Neural progenitor cell (in vitro differentiated cells): ENCODE data around the gene AP2A1. TPM values are rescaled to one million over a fixed set of nuclear protein-coding genes. Genes with fewer than 3 reads are reported as not detected.
A peak's percentile ranks its signal among the peaks of the same experiment; 100 is the strongest.

Source experiments
- DNase-seq: peaks from one replicate; pipeline ENCODE4 v3.0.0-alpha.2; 2016; ENCODE audit warnings: low spot score
- H2AFZ ChIP-seq: fragments of 200-600 bp; sonication (generic); replicated peaks from 2 replicates; pipeline ENCODE4 v1.6.1; 2016; ENCODE audit warnings: antibody characterized with exemption
- H3F3A ChIP-seq: fragments of 200-600 bp; sonication (generic); 2 replicates; pipeline ENCODE4 v1.6.1; 2016; ENCODE audit warnings: antibody characterized with exemption, low read depth
- H3K27ac ChIP-seq: fragments of 200-600 bp; sonication (generic); 2 replicates; pipeline ENCODE4 v1.5.1; 2016; ENCODE audit warnings: mild to moderate bottlenecking
- H3K27me3 ChIP-seq: fragments of 200-600 bp; sonication (generic); 2 replicates; pipeline ENCODE4 v1.6.1; 2016; ENCODE audit warnings: mild to moderate bottlenecking, moderate library complexity
- H3K36me3 ChIP-seq: fragments of 200-600 bp; sonication (generic); 2 replicates; pipeline ENCODE4 v1.5.1; 2016
- H3K4me1 ChIP-seq: fragments of 200-600 bp; sonication (generic); 2 replicates; pipeline ENCODE4 v1.6.1; 2016; ENCODE audit warnings: mixed run types
- H3K4me2 ChIP-seq: fragments of 200-600 bp; sonication (generic); 2 replicates; pipeline ENCODE4 v1.6.1; 2016
- H3K4me3 ChIP-seq: fragments of 200-600 bp; sonication (generic); 2 replicates; pipeline ENCODE4 v1.5.1; 2016
- H3K79me2 ChIP-seq: fragments of 200-600 bp; sonication (generic); 2 replicates; pipeline ENCODE4 v1.6.1; 2016; ENCODE audit warnings: low read depth
- H3K9ac ChIP-seq: fragments of 200-600 bp; sonication (generic); 2 replicates; pipeline ENCODE4 v1.6.1; 2016
- H3K9me3 ChIP-seq: fragments of 200-600 bp; sonication (generic); 2 replicates; pipeline ENCODE4 v1.5.1; 2016; ENCODE audit warnings: low read depth
- H4K20me1 ChIP-seq: fragments of 200-600 bp; sonication (generic); 2 replicates; pipeline ENCODE4 v1.6.1; 2016; ENCODE audit warnings: low read depth
- H3K27ac Mint-ChIP-seq: 3 replicates; pipeline ENCODE4 v1.8.0; 2021; ENCODE audit warnings: mixed read lengths
- H3K27me3 Mint-ChIP-seq: 2 replicates; pipeline ENCODE4 v1.8.0; 2022; ENCODE audit warnings: low read depth, mild to moderate bottlenecking, inconsistent platforms, moderate library complexity, mixed read lengths; ENCODE audit not compliant: insufficient read depth
- H3K36me3 Mint-ChIP-seq: 3 replicates; pipeline ENCODE4 v1.8.0; 2021; ENCODE audit warnings: mixed read lengths
- H3K4me1 Mint-ChIP-seq: 3 replicates; pipeline ENCODE4 v1.8.0; 2021; ENCODE audit warnings: mixed read lengths
- H3K4me3 Mint-ChIP-seq: 3 replicates; pipeline ENCODE4 v1.8.0; 2021; ENCODE audit warnings: mild to moderate bottlenecking, moderate library complexity, mixed read lengths
- H3K9me3 Mint-ChIP-seq: 3 replicates; pipeline ENCODE4 v1.8.0; 2020; ENCODE audit warnings: mixed read lengths
- CTCF ChIP-seq: fragments of 200-600 bp; sonication (generic); IDR thresholded peaks from 2 replicates; pipeline ENCODE4 v1.5.1; 2017; ENCODE audit warnings: antibody characterized with exemption, mild to moderate bottlenecking
- EZH2 ChIP-seq: fragments of 200-600 bp; sonication (generic); IDR thresholded peaks from 2 replicates; pipeline ENCODE4 v1.6.1; 2017; ENCODE audit warnings: antibody characterized with exemption, mild to moderate bottlenecking, moderate library complexity
- EZH2phosphoT487 ChIP-seq: fragments of 200-600 bp; sonication (generic); IDR thresholded peaks from 2 replicates; pipeline ENCODE4 v1.6.1; 2017; ENCODE audit warnings: antibody characterized with exemption
- microRNA-seq: library from miRNA; unstranded; fragments of <30 nt; microRNA quantifications from one replicate; pipeline ENCODE4, GENCODE V29; 2016
- small RNA-seq: library from RNA; depleted of rRNA; stranded (forward); fragments of <200 nt; gene quantifications from one replicate; pipeline ENCODE3, GENCODE V24; 2015
- total RNA-seq: library from RNA; depleted of rRNA; stranded (reverse); fragments of >200 nt; gene quantifications from 2 replicates; pipeline ENCODE4 v1.2.3, GENCODE V29; 2015; ENCODE audit warnings: low replicate concordance

The AP2A1 gene
- total RNA-seq, 1 donor from 2014 or later: 61.6 TPM

- Mint-ChIP-seq H3K9me3 (no peaks in the 10 kb centered on the region), H3K27me3 (peaks cover 25% of the 10 kb centered on the region), H3K4me3 (peak overlapping the region; percentile 55), H3K36me3 (peaks cover 20% of the 10 kb centered on the region), H3K27ac (peak overlapping the region; percentile 90), H3K4me1 (peaks cover 21% of the 10 kb centered on the region)
- Histone ChIP-seq H3K36me3 (no peaks in the 10 kb centered on the region), H3K9me3 (no peaks in the 10 kb centered on the region), H2AFZ (no peak overlapping the region), H3K27ac (no peak overlapping the region), H3K79me2 (peaks cover 52% of the 10 kb centered on the region), H3K4me3 (no peak overlapping the region), H3F3A (peaks cover 80% of the 10 kb centered on the region), H3K9ac (no peak overlapping the region), H4K20me1 (peaks cover 88% of the 10 kb centered on the region), H3K4me1 (peaks cover 12% of the 10 kb centered on the region), H3K27me3 (no peaks in the 10 kb centered on the region), H3K4me2 (no peak overlapping the region)
- no peak for DNase-seq
- no peak for TF ChIP-seq EZH2phosphoT487
- TF ChIP-seq CTCF: no peak
- no peak for TF ChIP-seq EZH2
Measured at GRCh38 chr19:49855277-49855675, 88.5 kb downstream of the AP2A1 start.

GRCh38 chr19:49855676-49856573 is 89.1 kb downstream of the AP2A1 start:
- TF ChIP-seq CTCF (no peak), EZH2 (no peak), EZH2phosphoT487 (no peak)
- Histone ChIP-seq H3K4me3 (no peak overlapping the region), H3K4me1 (peaks cover 12% of the 10 kb centered on the region), H3F3A (peaks cover 80% of the 10 kb centered on the region), H3K9ac (no peak overlapping the region), H3K36me3 (no peaks in the 10 kb centered on the region), H3K9me3 (no peaks in the 10 kb centered on the region), H4K20me1 (peaks cover 95% of the 10 kb centered on the region), H3K79me2 (peaks cover 51% of the 10 kb centered on the region), H2AFZ (no peak overlapping the region), H3K27ac (no peak overlapping the region), H3K27me3 (no peaks in the 10 kb centered on the region), H3K4me2 (no peak overlapping the region)
- no peak for DNase-seq
- no peaks in the 10 kb centered on the region for H3K9me3 Mint-ChIP-seq
- peaks cover 22% of the 10 kb centered on the region for H3K4me1 Mint-ChIP-seq
- peaks cover 19% of the 10 kb centered on the region for H3K36me3 Mint-ChIP-seq
- peak overlapping the region; percentile 90 for H3K27ac Mint-ChIP-seq
- peak overlapping the region; percentile 55 for H3K4me3 Mint-ChIP-seq
- H3K27me3 Mint-ChIP-seq: peaks cover 25% of the 10 kb centered on the region

GRCh38 chr19:49856574-49857021 is 89.8 kb downstream of the AP2A1 start:
- H3K4me2 ChIP-seq: no peak overlapping the region
- TF ChIP-seq EZH2phosphoT487 (no peak), CTCF (no peak), EZH2 (no peak)
- no peak overlapping the region for H3K4me3 Mint-ChIP-seq
- H3K36me3 ChIP-seq: no peaks in the 10 kb centered on the region
- H3K27me3 ChIP-seq: no peaks in the 10 kb centered on the region
- peaks cover 24% of the 10 kb centered on the region for H3K4me1 Mint-ChIP-seq
- H3K27me3 Mint-ChIP-seq: peaks cover 25% of the 10 kb centered on the region
- peaks cover 99% of the 10 kb centered on the region for H4K20me1 ChIP-seq
- peaks cover 48% of the 10 kb centered on the region for H3K79me2 ChIP-seq
- H3K9me3 Mint-ChIP-seq: no peaks in the 10 kb centered on the region
- DNase-seq: no peak
- H3K4me1 ChIP-seq: peaks cover 12% of the 10 kb centered on the region
- no peak overlapping the region for H3K27ac ChIP-seq
- no peak overlapping the region for H3K4me3 ChIP-seq
- peaks cover 19% of the 10 kb centered on the region for H3K36me3 Mint-ChIP-seq
- H3K27ac Mint-ChIP-seq: no peak overlapping the region
- no peaks in the 10 kb centered on the region for H3K9me3 ChIP-seq
- H3K9ac ChIP-seq: no peak overlapping the region
- peaks cover 84% of the 10 kb centered on the region for H3F3A ChIP-seq
- H2AFZ ChIP-seq: no peak overlapping the region

Small RNAs within 50 kb of the gene (microRNA-seq; reads per million reads assigned to microRNA genes)
- gene MIR4749: 2.4 reads per million, percentile 9 among the genes with 10 or more reads in this experiment
- gene MIR6799: not detected
- gene MIR6800: not detected

Small RNAs within 50 kb of the gene (small RNA-seq; reads per million reads assigned to genes)
- gene MIR4749: not detected
- not detected for gene MIR6799
- not detected for gene RNU6-841P

Other genes with a start within 250 kb of the AP2A1 start
- 4.2 and 4.5 TPM in 2 replicates for gene RCN3, start 239.0 kb upstream of the AP2A1 start, total RNA-seq
- gene NOSIP, start 186.4 kb upstream of the AP2A1 start, total RNA-seq: 26.2 and 68.3 TPM in 2 replicates
- gene PRRG2, start 185.7 kb upstream of the AP2A1 start, total RNA-seq: 0.09 and 0.68 TPM in 2 replicates
- gene PRR12, start 175.8 kb upstream of the AP2A1 start, total RNA-seq: 3.2 and 9.0 TPM in 2 replicates
- 9.6 and 15.2 TPM in 2 replicates for gene RRAS, start 126.9 kb upstream of the AP2A1 start, total RNA-seq
- gene SCAF1, start 124.8 kb upstream of the AP2A1 start, total RNA-seq: 8.7 and 27.5 TPM in 2 replicates
- 29.5 and 65.1 TPM in 2 replicates for gene IRF3, start 101.1 kb upstream of the AP2A1 start, total RNA-seq
- 6.1 and 41.8 TPM in 2 replicates for gene BCL2L12, start 101.1 kb upstream of the AP2A1 start, total RNA-seq
- gene PRMT1, start 89.7 kb upstream of the AP2A1 start, total RNA-seq: 480 and 755 TPM in 2 replicates
- gene ADM5, start 77.4 kb upstream of the AP2A1 start, total RNA-seq: 6.0 and 9.4 TPM in 2 replicates
- gene CPT1C, start 75.9 kb upstream of the AP2A1 start, total RNA-seq: 51.7 and 105 TPM in 2 replicates
- gene TSKS, start 3.7 kb upstream of the AP2A1 start, total RNA-seq: 0.37 TPM in 1 of 2 replicates, not detected in the other
- gene FUZ, start 46.3 kb downstream of the AP2A1 start, total RNA-seq: 24.6 and 37.8 TPM in 2 replicates
- 44.9 and 54.1 TPM in 2 replicates for gene MED25, start 51.3 kb downstream of the AP2A1 start, total RNA-seq
- 63.5 and 218 TPM in 2 replicates for gene PTOV1, start 84.2 kb downstream of the AP2A1 start, total RNA-seq
- 41.1 and 72.4 TPM in 2 replicates for gene PNKP, start 100.6 kb downstream of the AP2A1 start, total RNA-seq
- 2.3 and 13.6 TPM in 2 replicates for gene AKT1S1, start 110.4 kb downstream of the AP2A1 start, total RNA-seq
- 10.4 and 15.9 TPM in 2 replicates for gene TBC1D17, start 110.7 kb downstream of the AP2A1 start, total RNA-seq
- 0.56 TPM in 1 of 2 replicates, not detected in the other for gene IL4I1, start 129.9 kb downstream of the AP2A1 start, total RNA-seq
- 1.6 and 10.6 TPM in 2 replicates for gene ATF5, start 162.2 kb downstream of the AP2A1 start, total RNA-seq
- 48.2 and 83.8 TPM in 2 replicates for gene NUP62, start 162.5 kb downstream of the AP2A1 start, total RNA-seq
- gene SIGLEC11, start 194.2 kb downstream of the AP2A1 start, total RNA-seq: not detected in 2 replicates